RWPE2 (cell line): Measurements from ENCODE around the gene DERL2.
A peak's percentile ranks its signal among the peaks of the same experiment; 100 is the strongest.

Source experiments
- ATAC-seq: fragments of 200-7000 bp; cut with Tn5 transposase; 3 replicates; pipeline ENCODE4 v1.9.1; 2021; ENCODE audit warnings: low read depth
- DNase-seq: peaks from one replicate; pipeline ENCODE4 v3.0.0-alpha.2; 2020; ENCODE audit warnings: low spot score
- H3K27ac ChIP-seq: fragments of 450-650 bp; 2 replicates; pipeline ENCODE4 v1.5.1; 2017; ENCODE audit warnings: mild to moderate bottlenecking; ENCODE audit not compliant: poor library complexity, severe bottlenecking
- H3K27me3 ChIP-seq: fragments of 250-450 bp; sonication (Bioruptor Pico); 2 replicates; pipeline ENCODE4 v1.5.1; 2021; ENCODE audit warnings: mild to moderate bottlenecking, moderate library complexity; ENCODE audit not compliant: insufficient read depth, poor library complexity, severe bottlenecking
- H3K36me3 ChIP-seq: fragments of 250-450 bp; sonication (Bioruptor Pico); 2 replicates; pipeline ENCODE4 v1.5.1; 2020; ENCODE audit warnings: low read depth, mild to moderate bottlenecking, moderate library complexity
- H3K4me1 ChIP-seq: fragments of 250-450 bp; sonication (Bioruptor Pico); 2 replicates; pipeline ENCODE4 v1.5.1; 2021; ENCODE audit warnings: mild to moderate bottlenecking, moderate library complexity; ENCODE audit not compliant: insufficient read depth, poor library complexity, severe bottlenecking
- H3K4me3 ChIP-seq: fragments of 250-450 bp; sonication (Bioruptor Pico); 2 replicates; pipeline ENCODE4 v1.5.1; 2021; ENCODE audit warnings: mild to moderate bottlenecking, moderate library complexity; ENCODE audit not compliant: severe bottlenecking
- H3K9me3 ChIP-seq: fragments of 250-450 bp; sonication (Bioruptor Pico); 2 replicates; pipeline ENCODE4 v1.5.1; 2021; ENCODE audit warnings: mild to moderate bottlenecking, moderate library complexity; ENCODE audit not compliant: severe bottlenecking
- TF ChIP-seq, protein P1 (sequence below): fragments of 450-650 bp; IDR thresholded peaks from one replicate; pipeline ENCODE4 v1.5.1; 2017; ENCODE audit warnings: mild to moderate bottlenecking, moderate library complexity; ENCODE audit not compliant: poor library complexity, severe bottlenecking

DERL2 gene

GRCh38 chr17:5502552-5502951 is 16.6 kb upstream of the DERL2 start:
- Histone ChIP-seq H3K4me1 (no peaks in the 10 kb centered on the region), H3K4me3 (no peak overlapping the region), H3K27me3 (no peaks in the 10 kb centered on the region), H3K36me3 (peaks cover 4% of the 10 kb centered on the region; the same call in 1 of the 2 replicates), H3K27ac (no peak overlapping the region), H3K9me3 (no peaks in the 10 kb centered on the region)
- TF ChIP-seq, protein P1, sequence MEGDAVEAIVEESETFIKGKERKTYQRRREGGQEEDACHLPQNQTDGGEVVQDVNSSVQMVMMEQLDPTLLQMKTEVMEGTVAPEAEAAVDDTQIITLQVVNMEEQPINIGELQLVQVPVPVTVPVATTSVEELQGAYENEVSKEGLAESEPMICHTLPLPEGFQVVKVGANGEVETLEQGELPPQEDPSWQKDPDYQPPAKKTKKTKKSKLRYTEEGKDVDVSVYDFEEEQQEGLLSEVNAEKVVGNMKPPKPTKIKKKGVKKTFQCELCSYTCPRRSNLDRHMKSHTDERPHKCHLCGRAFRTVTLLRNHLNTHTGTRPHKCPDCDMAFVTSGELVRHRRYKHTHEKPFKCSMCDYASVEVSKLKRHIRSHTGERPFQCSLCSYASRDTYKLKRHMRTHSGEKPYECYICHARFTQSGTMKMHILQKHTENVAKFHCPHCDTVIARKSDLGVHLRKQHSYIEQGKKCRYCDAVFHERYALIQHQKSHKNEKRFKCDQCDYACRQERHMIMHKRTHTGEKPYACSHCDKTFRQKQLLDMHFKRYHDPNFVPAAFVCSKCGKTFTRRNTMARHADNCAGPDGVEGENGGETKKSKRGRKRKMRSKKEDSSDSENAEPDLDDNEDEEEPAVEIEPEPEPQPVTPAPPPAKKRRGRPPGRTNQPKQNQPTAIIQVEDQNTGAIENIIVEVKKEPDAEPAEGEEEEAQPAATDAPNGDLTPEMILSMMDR = no peak
- ATAC-seq = no peak
- DNase-seq = no peak

DNA sequence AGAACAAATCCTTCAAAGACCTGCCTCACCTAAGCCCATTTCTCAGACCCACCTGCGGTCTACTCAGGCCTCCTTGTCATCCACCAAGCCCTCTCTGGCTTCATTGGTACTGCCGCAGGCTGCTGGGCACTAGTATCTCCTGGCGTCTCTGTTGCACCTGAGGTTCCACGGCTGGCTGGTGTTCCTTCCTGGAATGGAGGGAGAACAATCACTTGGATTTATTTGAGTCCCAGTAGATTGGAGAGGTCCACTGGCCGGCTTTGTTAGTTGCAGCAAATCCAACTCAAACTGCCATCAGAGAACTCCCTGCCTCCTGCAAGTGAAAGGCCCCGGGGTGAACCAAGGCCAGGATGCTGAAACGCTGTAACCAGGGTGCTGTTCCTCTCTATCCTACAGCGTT is 15.7 kb upstream of the DERL2 start:
- no peak overlapping the region for H3K27ac ChIP-seq
- no peaks in the 10 kb centered on the region for H3K9me3 ChIP-seq
- H3K4me1 ChIP-seq = no peaks in the 10 kb centered on the region
- no peaks in the 10 kb centered on the region for H3K27me3 ChIP-seq
- DNase-seq (no peak), ATAC-seq (no peak)
- no peaks in the 10 kb centered on the region for H3K36me3 ChIP-seq
- TF ChIP-seq, protein P1 = no peak
- H3K4me3 ChIP-seq = no peak overlapping the region

DNA sequence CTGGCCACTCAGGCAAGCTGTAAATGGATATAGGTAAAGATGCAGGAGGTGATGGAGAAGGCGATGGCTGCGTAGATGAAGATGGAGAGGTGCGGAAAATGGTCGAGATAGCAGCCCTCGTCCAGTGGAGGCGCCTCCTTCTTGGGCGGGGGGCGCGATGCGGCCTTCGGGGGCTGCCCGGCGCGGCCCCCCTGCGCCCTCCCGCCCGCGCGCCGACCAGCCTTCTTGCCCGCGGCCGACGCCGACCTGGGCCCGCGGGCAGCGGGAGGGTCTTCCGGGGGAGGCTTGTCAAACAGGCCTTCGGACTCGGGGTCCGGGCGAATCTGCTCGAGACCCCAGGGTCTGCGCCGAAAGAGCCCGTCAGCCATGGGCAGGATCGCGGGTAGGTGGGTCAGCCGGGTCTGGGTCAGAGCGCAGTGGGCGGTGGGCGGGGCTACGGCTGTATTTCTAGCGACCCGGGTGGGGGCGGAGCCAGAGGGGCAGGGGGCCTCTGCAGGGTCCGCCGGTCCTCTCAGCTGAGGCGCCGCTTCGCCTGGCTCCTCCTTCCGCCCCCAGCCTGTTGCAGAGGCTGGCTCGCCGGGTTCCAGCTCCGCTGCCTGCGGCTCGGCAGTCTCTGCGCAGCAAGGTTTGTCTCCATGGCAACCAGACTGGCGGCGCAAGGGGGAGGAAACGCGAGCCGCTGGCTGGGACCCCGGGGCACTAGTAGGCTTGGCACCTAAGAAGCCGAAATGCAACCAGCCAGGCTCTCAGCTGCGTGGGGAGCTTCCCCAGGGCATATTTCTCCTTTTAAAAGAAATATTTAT is 14.8 kb upstream of the DERL2 start:
- Histone ChIP-seq H3K27ac (no peak overlapping the region), H3K4me1 (no peaks in the 10 kb centered on the region), H3K4me3 (peak overlapping the region; percentile 30), H3K27me3 (no peaks in the 10 kb centered on the region), H3K36me3 (no peaks in the 10 kb centered on the region), H3K9me3 (no peaks in the 10 kb centered on the region)
- peak; percentile 75 for ATAC-seq
- TF ChIP-seq, protein P1 = no peak
- DNase-seq = no peak

DNA sequence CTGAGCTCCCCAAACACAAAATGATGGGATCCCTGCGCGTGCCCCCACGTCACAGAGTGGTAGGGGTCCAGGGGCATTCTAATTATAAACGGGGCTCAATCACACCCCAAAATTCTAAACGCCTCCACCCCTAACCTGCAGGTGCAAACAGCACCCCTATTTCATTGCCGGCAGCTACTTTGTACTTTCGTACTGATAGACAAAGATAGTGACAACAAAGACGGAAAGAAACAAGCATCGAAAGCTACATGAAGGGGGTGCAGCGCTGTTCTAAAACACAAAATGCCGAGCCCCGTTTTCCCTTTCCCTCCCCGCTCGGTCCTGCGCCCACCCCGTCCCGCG is 14.2 kb upstream of the DERL2 start:
- Histone ChIP-seq H3K36me3 (no peaks in the 10 kb centered on the region), H3K27me3 (no peaks in the 10 kb centered on the region), H3K4me1 (no peaks in the 10 kb centered on the region), H3K27ac (no peak overlapping the region), H3K9me3 (no peaks in the 10 kb centered on the region), H3K4me3 (peak overlapping the region; percentile 30)
- no peak for DNase-seq
- no peak for ATAC-seq
- TF ChIP-seq, protein P1 = no peak
